Colonic mucosa (tissue), 4 donors: Measurements from ENCODE around the gene FARSB. TPM values are rescaled to one million over a fixed set of nuclear protein-coding genes. Genes with fewer than 3 reads are reported as not detected.
A peak's percentile ranks its signal among the peaks of the same experiment; 100 is the strongest.

Experiments
- DNase-seq: peaks from one replicate; pipeline ENCODE4 v3.0.0-alpha.2; 2020
- H3K27ac ChIP-seq: fragments of 200-600 bp; one replicate; pipeline ENCODE4 v1.8.0; 2021
- H3K27me3 ChIP-seq: fragments of 200-600 bp; one replicate; pipeline ENCODE4 v1.8.0; 2021
- H3K36me3 ChIP-seq: fragments of 200-600 bp; one replicate; pipeline ENCODE4 v1.8.0; 2021
- H3K4me1 ChIP-seq: fragments of 200-600 bp; one replicate; pipeline ENCODE4 v1.8.0; 2021; ENCODE audit warnings: mild to moderate bottlenecking
- H3K4me3 ChIP-seq: fragments of 200-600 bp; one replicate; pipeline ENCODE4 v1.8.0; 2021
- H3K9ac ChIP-seq, 2 donors: one replicate each; pipeline ENCODE4 v1.7.0; 2013; ENCODE audit warnings: control low read depth in 2 of 2, low read depth in 2 of 2, low read length in 2 of 2
- H3K9me3 ChIP-seq: fragments of 200-600 bp; one replicate; pipeline ENCODE4 v1.8.0; 2021
- intact Hi-C: fragments of 100-400 bp; cut with DNase I; formaldehyde crosslinking; loops from one replicate; pipeline ENCODE4 v1.14.1; 2022
- total RNA-seq, 2 donors: library from RNA; stranded (reverse); fragmentation: NEBNext Ultra II Directional in 1 of 2; extraction: Animal tissue kit (Norgen Biotek cat#: 25700) in 1 of 2; gene quantifications; one replicate each; pipeline ENCODE4 v1.2.1, GENCODE V29; 2021
- TF ChIP-seq, protein P1 (sequence below): fragments of 200-600 bp; IDR thresholded peaks from one replicate; pipeline ENCODE4 v1.8.0; 2022; ENCODE audit warnings: antibody characterized with exemption, mild to moderate bottlenecking
- donor health status: healthy.
- donor health status: DM: no; HTN: no; CAD: no.
- donor health status: DM: no; HTN: no; CAD: no.

FARSB gene
- 10 to 100 TPM; 21.9 to 34.6 TPM for total RNA-seq

- Histone ChIP-seq H3K27me3 (no peaks in the 10 kb centered on the region), H3K9me3 (no peaks in the 10 kb centered on the region), H3K9ac (peak within 1 kb of the TSS; percentile 71 to 93), H3K4me1 (no peaks in the 10 kb centered on the region), H3K27ac (peak within 1 kb of the TSS; percentile 83), H3K36me3 (no peaks in the 10 kb centered on the region), H3K4me3 (peak within 1 kb of the TSS; percentile 94)
- intact Hi-C loops, result no loop called here
- TF ChIP-seq, protein P1, sequence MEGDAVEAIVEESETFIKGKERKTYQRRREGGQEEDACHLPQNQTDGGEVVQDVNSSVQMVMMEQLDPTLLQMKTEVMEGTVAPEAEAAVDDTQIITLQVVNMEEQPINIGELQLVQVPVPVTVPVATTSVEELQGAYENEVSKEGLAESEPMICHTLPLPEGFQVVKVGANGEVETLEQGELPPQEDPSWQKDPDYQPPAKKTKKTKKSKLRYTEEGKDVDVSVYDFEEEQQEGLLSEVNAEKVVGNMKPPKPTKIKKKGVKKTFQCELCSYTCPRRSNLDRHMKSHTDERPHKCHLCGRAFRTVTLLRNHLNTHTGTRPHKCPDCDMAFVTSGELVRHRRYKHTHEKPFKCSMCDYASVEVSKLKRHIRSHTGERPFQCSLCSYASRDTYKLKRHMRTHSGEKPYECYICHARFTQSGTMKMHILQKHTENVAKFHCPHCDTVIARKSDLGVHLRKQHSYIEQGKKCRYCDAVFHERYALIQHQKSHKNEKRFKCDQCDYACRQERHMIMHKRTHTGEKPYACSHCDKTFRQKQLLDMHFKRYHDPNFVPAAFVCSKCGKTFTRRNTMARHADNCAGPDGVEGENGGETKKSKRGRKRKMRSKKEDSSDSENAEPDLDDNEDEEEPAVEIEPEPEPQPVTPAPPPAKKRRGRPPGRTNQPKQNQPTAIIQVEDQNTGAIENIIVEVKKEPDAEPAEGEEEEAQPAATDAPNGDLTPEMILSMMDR, result no peak
- DNase-seq, result peak; percentile 94
Observed at GRCh38 chr2:222655787-222656525, at the start of gene FARSB. FARSB (minus strand) TSS chr2:222656092; CDS start chr2:222656073, 19 bp downstream.

DNA sequence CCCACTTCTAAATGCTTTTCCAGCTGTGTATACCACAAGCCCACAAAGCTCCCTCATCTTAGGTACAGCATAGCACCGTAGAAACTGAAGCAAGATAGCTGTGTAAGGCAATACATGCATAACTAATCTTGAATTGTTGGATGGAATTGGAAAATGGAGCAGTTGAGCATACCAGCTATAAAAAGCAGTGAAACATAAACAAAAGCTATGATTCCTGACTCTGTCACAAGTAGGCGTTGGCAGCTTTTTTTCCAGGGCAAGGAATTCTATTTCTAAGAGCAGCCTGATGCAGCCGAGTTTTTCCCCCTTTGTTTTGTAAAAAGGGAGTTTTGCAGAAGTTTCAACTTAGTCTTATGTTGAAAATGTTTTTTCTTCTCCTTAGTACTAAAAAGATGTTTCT lies 48.0 kb upstream of the FARSB start:
- H3K36me3 ChIP-seq, result no peaks in the 10 kb centered on the region
- no peak for DNase-seq
- peaks cover 4% of the 10 kb centered on the region for H3K4me1 ChIP-seq
- no peaks in the 10 kb centered on the region for H3K9me3 ChIP-seq
- no peak overlapping the region for H3K9ac ChIP-seq
- H3K27ac ChIP-seq, result no peak overlapping the region
- H3K27me3 ChIP-seq, result no peaks in the 10 kb centered on the region
- no peak overlapping the region for H3K4me3 ChIP-seq
- intact Hi-C loops, result no loop called here
- TF ChIP-seq, protein P1, result no peak

DNA sequence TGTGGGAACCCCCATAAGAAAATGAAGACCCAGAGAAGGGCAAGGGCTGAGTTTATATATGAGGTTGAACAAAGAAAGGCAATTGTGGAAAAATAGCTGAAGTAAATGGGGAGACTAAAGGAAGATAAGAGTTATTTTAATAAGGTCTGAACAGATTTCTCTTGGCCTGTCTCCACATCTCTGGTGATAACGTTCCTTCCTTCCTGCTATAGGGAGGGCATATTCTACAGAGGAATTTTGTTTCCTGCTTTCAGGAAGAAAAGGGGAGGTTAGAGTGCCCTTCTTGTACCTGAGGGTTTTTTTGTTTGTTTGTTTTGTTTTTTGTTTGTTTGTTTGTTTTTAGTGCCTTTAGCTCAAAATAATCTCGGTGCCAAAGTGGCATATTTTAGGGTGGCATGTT lies 47.2 kb upstream of the FARSB start:
- no peak for DNase-seq
- intact Hi-C loops, result no loop called here
- Histone ChIP-seq H3K4me3 (no peak overlapping the region), H3K27ac (no peak overlapping the region), H3K9me3 (no peaks in the 10 kb centered on the region), H3K4me1 (peaks cover 4% of the 10 kb centered on the region), H3K27me3 (no peaks in the 10 kb centered on the region), H3K36me3 (no peaks in the 10 kb centered on the region), H3K9ac (no peak overlapping the region)
- TF ChIP-seq, protein P1, result no peak

DNA sequence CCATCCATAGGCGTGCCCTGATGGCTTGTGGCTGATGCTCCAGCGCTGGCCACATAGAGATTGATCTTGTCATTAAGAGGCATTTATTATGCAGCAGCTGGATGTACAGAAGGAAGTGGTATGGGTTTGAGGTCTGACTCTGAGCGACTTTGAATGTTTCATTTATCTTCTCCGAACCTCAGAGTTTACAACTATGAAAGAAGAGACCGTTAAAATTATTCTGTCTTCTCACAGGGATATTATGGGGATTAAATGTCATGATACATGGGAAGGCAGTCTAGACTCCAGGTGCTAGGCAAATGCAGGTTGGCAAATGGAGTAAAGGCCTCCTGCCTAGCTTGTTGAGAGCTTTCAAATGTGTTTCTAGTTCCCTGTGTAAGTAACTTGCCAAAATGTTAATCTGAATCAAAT lies 45.8 kb upstream of the FARSB start:
- Histone ChIP-seq H3K4me3 (no peak overlapping the region), H3K36me3 (no peaks in the 10 kb centered on the region), H3K9me3 (no peaks in the 10 kb centered on the region), H3K27ac (no peak overlapping the region), H3K4me1 (no peaks in the 10 kb centered on the region), H3K9ac (no peak overlapping the region), H3K27me3 (no peaks in the 10 kb centered on the region)
- no peak for DNase-seq
- TF ChIP-seq, protein P1, result no peak
- intact Hi-C loops, result no loop called here

DNA sequence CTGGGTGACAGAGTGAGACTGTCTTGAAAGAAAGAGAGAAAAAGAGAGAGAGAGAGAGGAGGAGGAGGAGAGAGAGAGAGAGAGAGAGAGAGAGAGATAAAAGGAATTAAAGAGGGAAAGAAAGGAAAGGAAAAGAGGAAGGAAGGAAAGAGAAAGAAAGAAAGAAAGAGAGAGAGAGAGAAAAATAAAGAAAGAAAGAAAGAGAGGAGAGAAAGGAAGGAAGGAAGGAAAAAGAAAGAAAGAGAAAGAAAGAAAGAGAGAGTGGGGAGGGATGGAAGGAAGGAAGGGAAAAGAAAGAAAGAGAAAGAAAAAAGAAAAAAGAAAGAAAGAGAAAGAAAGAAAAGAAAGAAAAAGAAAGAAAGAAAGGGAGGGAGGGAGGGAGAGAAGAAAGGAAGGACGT lies 45.3 kb upstream of the FARSB start:
- H3K9me3 ChIP-seq, result no peaks in the 10 kb centered on the region
- no peak for DNase-seq
- TF ChIP-seq, protein P1, result no peak
- intact Hi-C loops, result no loop called here
- no peak overlapping the region for H3K9ac ChIP-seq
- no peaks in the 10 kb centered on the region for H3K36me3 ChIP-seq
- no peaks in the 10 kb centered on the region for H3K27me3 ChIP-seq
- H3K27ac ChIP-seq, result no peak overlapping the region
- H3K4me1 ChIP-seq, result no peaks in the 10 kb centered on the region
- no peak overlapping the region for H3K4me3 ChIP-seq
